Calu3 (cell line): Measurements from ENCODE around the gene ATG4D. TPM values are rescaled to one million over a fixed set of nuclear protein-coding genes. Genes with fewer than 3 reads are reported as not detected.
A peak's percentile ranks its signal among the peaks of the same experiment; 100 is the strongest.

ENCODE experiments used
- BruUV-seq: library from RNA; stranded (reverse); fragments of 400-500 nt; replicated peaks from 2 replicates; lab custom pipeline; 2021; lab: Mats Ljungman, UMichigan
- CTCF ChIA-PET: fragments of 300-600 bp; sonication (Branson Sonifier 250); formaldehyde crosslinking; loops from one replicate; lab custom pipeline; 2022; ENCODE audit warnings: antibody characterized with exemption; lab: Charles Lee
- DNase-seq: peaks from one replicate; pipeline ENCODE4 v3.0.0; 2022
- H3K27ac Mint-ChIP-seq: one replicate; pipeline ENCODE4 v1.8.0; 2022; ENCODE audit warnings: mixed read lengths; ENCODE audit not compliant: unreplicated experiment
- H3K27me3 Mint-ChIP-seq: one replicate; pipeline ENCODE4 v1.8.0; 2022; ENCODE audit warnings: mixed read lengths; ENCODE audit not compliant: unreplicated experiment
- H3K36me3 Mint-ChIP-seq: one replicate; pipeline ENCODE4 v1.8.0; 2022; ENCODE audit warnings: mild to moderate bottlenecking, moderate library complexity, mixed read lengths; ENCODE audit not compliant: insufficient read depth, unreplicated experiment
- H3K4me1 Mint-ChIP-seq: one replicate; pipeline ENCODE4 v1.8.0; 2022; ENCODE audit warnings: mild to moderate bottlenecking, low read depth, mixed read lengths; ENCODE audit not compliant: unreplicated experiment
- H3K4me3 Mint-ChIP-seq: one replicate; pipeline ENCODE4 v1.8.0; 2022; ENCODE audit warnings: mild to moderate bottlenecking, low read depth, moderate library complexity, mixed read lengths; ENCODE audit not compliant: unreplicated experiment
- H3K9me3 Mint-ChIP-seq: one replicate; pipeline ENCODE4 v1.8.0; 2022; ENCODE audit warnings: low read depth, mixed read lengths; ENCODE audit not compliant: unreplicated experiment
- CTCF ChIP-seq: fragments of 200-600 bp; IDR thresholded peaks from one replicate; pipeline ENCODE4 v1.8.0; 2022; ENCODE audit warnings: antibody characterized with exemption; ENCODE audit not compliant: unreplicated experiment
- intact Hi-C: fragments of 100-400 bp; cut with micrococcal nuclease; formaldehyde crosslinking; loops from one replicate; pipeline ENCODE4 v1.10.0; 2022; ENCODE audit not compliant: unreplicated experiment
- total RNA-seq: library from RNA; stranded (reverse); gene quantifications from 2 replicates; pipeline ENCODE4 v1.2.3, GENCODE V29; 2022

ATG4D gene
- total RNA-seq, 1 experiment from 2014 or later, result 24.5 TPM

DNA sequence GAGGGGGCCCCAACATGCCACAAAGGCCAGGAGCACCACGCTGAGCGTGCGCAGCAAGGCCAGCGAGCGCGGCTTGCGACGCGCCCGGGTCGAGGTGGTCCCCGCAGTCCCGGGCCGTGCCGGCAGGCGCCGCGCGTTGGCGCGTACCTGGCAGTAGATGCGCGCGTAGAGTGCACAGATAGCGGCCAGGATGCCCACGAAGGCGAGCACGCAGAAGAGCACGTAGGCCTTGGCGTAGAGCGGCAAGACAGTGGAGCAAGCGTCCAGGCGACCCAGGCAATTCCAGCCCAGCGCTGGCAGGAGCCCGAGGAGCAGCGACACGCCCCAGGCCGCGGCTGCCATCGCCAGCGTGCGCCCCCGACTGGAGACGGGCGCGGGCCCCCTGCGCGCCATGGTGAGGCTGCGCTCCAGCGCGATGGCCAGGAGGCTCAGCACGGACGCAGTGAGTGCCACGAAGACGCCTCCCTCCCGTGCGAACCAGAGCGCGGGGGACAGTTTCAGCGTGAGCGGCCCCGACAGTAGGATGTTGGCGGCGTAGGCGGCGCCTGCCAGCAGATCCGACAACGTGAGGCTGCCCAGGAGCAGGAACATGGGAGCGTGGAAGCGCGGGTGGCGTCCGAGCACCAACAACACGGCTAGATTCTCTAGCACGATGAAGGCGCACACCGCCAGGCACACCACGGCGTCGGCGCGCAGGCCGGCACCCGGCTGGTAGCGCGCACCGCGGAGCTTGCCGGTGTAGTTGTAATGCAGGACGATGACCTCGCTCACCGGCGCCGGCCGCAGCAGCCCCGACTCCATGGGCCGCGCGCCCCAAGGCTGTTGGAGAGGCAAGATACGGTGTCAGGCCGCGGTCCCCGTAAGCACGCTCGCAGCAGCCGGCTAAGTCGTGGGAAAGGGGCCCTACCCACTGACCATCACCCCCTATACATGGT is 29.2 kb upstream of the ATG4D start:
- peaks cover 16% of the 10 kb centered on the region for H3K4me1 Mint-ChIP-seq
- H3K27me3 Mint-ChIP-seq, result peaks cover 69% of the 10 kb centered on the region
- no peak overlapping the region for H3K4me3 Mint-ChIP-seq
- no peak for TF ChIP-seq CTCF
- BruUV-seq, result no TSS peak
- intact Hi-C loops, result no loop called here
- no peaks in the 10 kb centered on the region for H3K9me3 Mint-ChIP-seq
- CTCF ChIA-PET, result no interaction called here
- peak; percentile 7 for DNase-seq
- H3K36me3 Mint-ChIP-seq, result no peaks in the 10 kb centered on the region
- H3K27ac Mint-ChIP-seq, result no peak overlapping the region

DNA sequence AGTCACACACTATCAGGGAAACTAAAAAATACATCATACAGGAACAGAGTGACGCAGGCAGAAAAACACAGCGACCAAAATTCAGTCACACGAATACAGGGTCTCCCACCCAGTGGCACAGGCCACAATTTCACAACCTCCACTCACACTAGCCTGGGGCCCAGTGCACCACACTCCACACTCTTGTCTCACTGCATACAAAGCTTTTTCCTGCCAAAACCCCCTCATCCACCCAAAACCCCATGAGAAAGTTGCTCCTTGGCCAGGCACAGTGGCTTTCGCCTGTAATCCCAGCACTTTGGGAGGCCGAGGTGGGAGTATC is 27.7 kb upstream of the ATG4D start:
- no TSS peak for BruUV-seq
- peaks cover 80% of the 10 kb centered on the region for H3K27me3 Mint-ChIP-seq
- intact Hi-C loops, result no loop called here
- DNase-seq, result no peak
- H3K4me1 Mint-ChIP-seq, result peaks cover 16% of the 10 kb centered on the region
- CTCF ChIA-PET, result no interaction called here
- no peaks in the 10 kb centered on the region for H3K36me3 Mint-ChIP-seq
- no peak overlapping the region for H3K27ac Mint-ChIP-seq
- H3K9me3 Mint-ChIP-seq, result no peaks in the 10 kb centered on the region
- no peak for TF ChIP-seq CTCF
- H3K4me3 Mint-ChIP-seq, result no peak overlapping the region

GRCh38 chr19:10516671-10517286 is 26.9 kb upstream of the ATG4D start:
- Mint-ChIP-seq H3K27me3 (peaks cover 80% of the 10 kb centered on the region), H3K9me3 (no peaks in the 10 kb centered on the region), H3K36me3 (no peaks in the 10 kb centered on the region), H3K27ac (no peak overlapping the region), H3K4me1 (peaks cover 16% of the 10 kb centered on the region), H3K4me3 (peak overlapping the region; percentile 55)
- TF ChIP-seq CTCF, result no peak
- DNase-seq, result no peak
- BruUV-seq, result no TSS peak
- CTCF ChIA-PET, result no interaction called here
- intact Hi-C loops, result no loop called here

DNA sequence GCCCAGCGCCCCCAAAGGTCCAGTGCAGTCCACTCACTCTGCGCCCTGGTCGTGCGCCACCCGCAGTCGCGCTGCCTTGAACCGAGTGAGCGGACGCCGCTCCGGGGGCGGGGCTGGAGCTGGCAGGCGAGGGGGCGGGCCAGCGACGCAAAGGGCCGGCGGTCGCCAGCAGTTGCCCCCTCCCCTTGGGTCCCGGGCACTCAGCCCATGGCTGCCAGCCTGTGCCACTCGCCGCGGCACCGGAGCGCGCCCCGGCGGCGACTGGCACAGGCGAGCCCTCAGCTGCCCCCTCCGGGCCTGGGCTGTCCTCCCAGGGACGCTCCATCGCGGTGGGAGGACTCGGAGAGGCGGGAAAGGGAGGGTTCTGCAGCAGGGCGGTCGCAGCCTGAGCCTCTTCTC is 26.3 kb upstream of the ATG4D start, which contains the start of gene S1PR5:
Gene S1PR5 (minus strand): TSS at position 87 of the 399 bp plus-strand sequence. CDS start 2,436 bp downstream, outside the sequence.
- DNase-seq, result peak; percentile 5
- intact Hi-C loops, result no loop called here
- H3K27me3 Mint-ChIP-seq, result peaks cover 79% of the 10 kb centered on the region
- no TSS peak for BruUV-seq
- no peaks in the 10 kb centered on the region for H3K36me3 Mint-ChIP-seq
- CTCF ChIA-PET, result no interaction called here
- peaks cover 16% of the 10 kb centered on the region for H3K4me1 Mint-ChIP-seq
- no peak within 1 kb of the TSS for H3K27ac Mint-ChIP-seq
- TF ChIP-seq CTCF, result no peak
- H3K9me3 Mint-ChIP-seq, result no peaks in the 10 kb centered on the region
- H3K4me3 Mint-ChIP-seq, result peak within 1 kb of the TSS; percentile 55
